Cerebellar nuclear complex (tissue), 1 donor: ENCODE results near the gene DCC.
"Not testable (repeated sequence)": the region's sequence is repeated elsewhere in the genome, so short reads cannot be mapped to it uniquely, and the experiment has no call there.

Experiments
- DNase-seq, 2 experiments: peaks; one replicate each; lab custom pipeline; 2025; lab: John Stamatoyannopoulos, UW

DCC gene

GRCh38 chr18:52352920-52353319, 12.9 kb downstream of the DCC start:
- DNase-seq: no peak

- no peak for DNase-seq
Observed at GRCh38 chr18:52353589-52353988, 13.6 kb downstream of the DCC start.

GRCh38 chr18:52363861-52364260, 23.9 kb downstream of the DCC start:
- DNase-seq: no peak

- not testable (repeated sequence) for DNase-seq
Observed at GRCh38 chr18:52366851-52367250, 26.9 kb downstream of the DCC start.

GRCh38 chr18:52367953-52368742, 28.2 kb downstream of the DCC start:
- DNase-seq: no peak

GRCh38 chr18:52370841-52371240, 30.8 kb downstream of the DCC start:
- DNase-seq: no peak

GRCh38 chr18:52376104-52376503, 36.1 kb downstream of the DCC start:
- no peak for DNase-seq

GRCh38 chr18:52377094-52377493, 37.1 kb downstream of the DCC start:
- no peak for DNase-seq

- no peak for DNase-seq
Observed at GRCh38 chr18:52386306-52386705, 46.3 kb downstream of the DCC start.

- no peak for DNase-seq
Observed at GRCh38 chr18:52387175-52387574, 47.2 kb downstream of the DCC start.

- no peak for DNase-seq
Observed at GRCh38 chr18:52391810-52392559, 52.0 kb downstream of the DCC start.

GRCh38 chr18:52394602-52395001, 54.6 kb downstream of the DCC start:
- DNase-seq: no peak

- DNase-seq: no peak
Observed at GRCh38 chr18:52395146-52395852, 55.3 kb downstream of the DCC start.

- no peak for DNase-seq
Observed at GRCh38 chr18:52401236-52401635, 61.2 kb downstream of the DCC start.

GRCh38 chr18:52402814-52403213, 62.8 kb downstream of the DCC start:
- DNase-seq: no peak

GRCh38 chr18:52403291-52404021, 63.5 kb downstream of the DCC start:
- DNase-seq: no peak

GRCh38 chr18:52408800-52409302, 68.9 kb downstream of the DCC start:
- DNase-seq: no peak

- DNase-seq: no peak
Observed at GRCh38 chr18:52409727-52410126, 69.7 kb downstream of the DCC start.

GRCh38 chr18:52415131-52415530, 75.1 kb downstream of the DCC start:
- DNase-seq: no peak

GRCh38 chr18:52422985-52423601, 83.1 kb downstream of the DCC start:
- DNase-seq: no peak

- no peak for DNase-seq
Observed at GRCh38 chr18:52426041-52426440, 86.0 kb downstream of the DCC start.
